AG09319 (cell line): Measurements from ENCODE around the gene TAOK3.

Source experiments
- DNase-seq: peaks from one replicate; pipeline ENCODE4 v3.0.0-alpha.2; 2010; ENCODE audit warnings: low read depth; ENCODE audit errors: extremely low read depth
- CTCF ChIP-seq: IDR thresholded peaks from 2 replicates; pipeline ENCODE4 v1.5.1; 2011; ENCODE audit warnings: low read depth, mild to moderate bottlenecking, inconsistent platforms, low read length, moderate library complexity

The TAOK3 gene

DNA sequence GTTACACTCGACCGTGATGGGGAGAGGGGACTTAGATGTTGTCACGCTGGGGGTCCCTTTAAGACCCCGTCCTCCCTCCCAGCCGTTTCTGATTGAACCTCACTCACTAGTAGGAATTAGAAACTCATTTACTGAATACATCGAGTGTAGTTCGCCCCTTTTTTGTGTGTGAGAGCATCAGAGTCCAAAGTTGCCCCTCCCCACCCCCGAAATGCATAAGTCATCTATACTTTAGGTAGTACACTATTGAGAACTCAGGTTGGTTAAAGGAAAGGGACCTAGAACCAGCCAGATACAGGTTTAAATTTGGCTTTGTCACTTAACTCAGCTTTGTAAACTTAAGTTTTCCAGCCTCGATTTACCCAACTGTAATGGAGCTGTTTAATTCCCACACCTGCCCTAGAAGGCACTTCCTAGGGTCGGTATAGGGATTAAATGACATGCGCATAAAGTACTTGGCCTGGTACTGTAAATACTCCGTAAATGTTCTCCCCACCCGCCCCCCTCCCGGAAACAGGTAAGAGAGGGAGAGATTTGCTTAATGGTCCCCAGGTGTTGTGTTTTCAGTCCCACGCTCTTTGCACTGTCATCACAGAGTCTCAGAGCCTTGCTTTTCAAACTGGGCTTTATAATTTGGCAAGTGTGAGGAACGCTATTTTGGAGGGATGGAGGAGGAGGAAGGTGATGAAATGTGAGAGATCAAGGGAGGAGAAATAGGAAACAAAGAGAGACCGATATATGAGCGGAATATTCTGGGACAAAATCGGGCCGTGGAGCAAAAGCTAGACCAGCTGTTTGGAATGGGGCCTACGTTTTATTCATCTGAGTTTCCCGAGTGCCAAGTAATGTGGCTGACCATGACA is 4.5 kb upstream of the TAOK3 start:
- TF ChIP-seq CTCF, result no peak
- no peak for DNase-seq

DNA sequence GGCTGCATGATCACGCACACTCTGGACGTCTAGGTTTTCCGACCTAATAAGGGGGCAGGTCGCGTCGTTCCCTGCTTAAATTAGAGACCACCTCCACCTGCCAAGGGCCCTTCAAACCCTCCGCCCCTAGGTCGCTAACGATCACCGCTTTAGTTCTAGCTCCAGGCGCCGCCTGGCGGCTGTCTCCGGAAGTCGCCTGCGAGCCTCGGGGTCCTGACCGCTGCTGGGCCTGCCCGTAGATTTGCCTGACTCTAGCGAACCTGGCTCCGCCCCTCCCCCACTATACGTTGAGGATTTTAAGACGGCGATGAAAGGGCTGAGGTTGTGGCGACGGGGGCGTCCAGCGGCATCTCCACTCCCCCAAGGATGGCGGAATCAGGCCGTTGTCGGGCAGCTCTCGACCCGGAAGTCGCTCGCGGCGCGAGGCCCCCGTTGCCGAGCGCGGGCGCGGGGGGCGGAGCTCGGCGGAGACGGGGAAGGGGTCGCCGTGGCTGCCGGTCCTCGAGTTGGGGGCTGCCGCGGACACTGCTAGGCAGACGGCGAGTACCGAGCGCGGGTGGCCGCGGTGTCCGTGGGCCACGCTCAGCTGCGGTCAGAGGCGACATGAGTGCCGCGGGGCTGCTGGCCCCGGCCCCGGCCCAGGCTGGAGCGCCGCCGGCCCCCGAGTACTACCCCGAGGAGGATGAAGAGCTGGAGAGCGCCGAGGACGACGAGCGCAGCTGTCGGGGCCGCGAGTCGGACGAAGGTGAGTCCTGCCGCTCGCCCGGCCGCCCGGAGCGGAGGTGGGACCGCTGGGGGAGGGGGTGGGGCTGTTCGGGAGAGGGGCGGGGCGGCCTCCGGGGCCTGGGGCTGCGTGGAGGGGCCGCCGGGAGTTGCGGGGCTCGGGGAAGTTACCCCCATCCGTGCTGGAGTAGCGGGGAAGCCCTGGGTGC is 3.6 kb upstream of the TAOK3 start, which contains the start of gene SUDS3:
TSS of gene SUDS3 (plus strand) at position 467 of the 932 bp plus-strand sequence. CDS start at position 604, 137 bp downstream.
- no peak for DNase-seq
- TF ChIP-seq CTCF, result peak; percentile 99

GRCh38 chr12:118375348-118375747 is 2.6 kb upstream of the TAOK3 start:
- DNase-seq, result no peak
- TF ChIP-seq CTCF, result no peak

DNA sequence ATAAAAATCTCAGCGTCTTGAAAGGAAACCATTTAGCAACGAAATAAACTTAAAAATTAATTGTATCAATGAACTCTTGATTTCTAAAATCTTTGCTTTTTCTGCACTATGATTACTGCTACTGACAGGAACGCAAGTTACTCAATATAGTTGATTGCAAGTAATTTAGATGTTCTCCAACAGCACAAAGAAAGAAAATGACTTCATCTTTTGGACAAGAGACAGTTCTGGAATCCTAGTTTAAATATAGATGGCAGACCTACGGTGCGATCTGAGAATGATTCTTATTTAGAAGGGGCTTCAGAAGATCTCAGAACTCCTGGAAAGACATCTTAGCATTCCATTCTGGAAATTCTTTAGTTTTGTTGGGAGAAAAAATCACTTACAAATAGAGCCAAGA is 2.2 kb upstream of the TAOK3 start:
- TF ChIP-seq CTCF, result no peak

DNA sequence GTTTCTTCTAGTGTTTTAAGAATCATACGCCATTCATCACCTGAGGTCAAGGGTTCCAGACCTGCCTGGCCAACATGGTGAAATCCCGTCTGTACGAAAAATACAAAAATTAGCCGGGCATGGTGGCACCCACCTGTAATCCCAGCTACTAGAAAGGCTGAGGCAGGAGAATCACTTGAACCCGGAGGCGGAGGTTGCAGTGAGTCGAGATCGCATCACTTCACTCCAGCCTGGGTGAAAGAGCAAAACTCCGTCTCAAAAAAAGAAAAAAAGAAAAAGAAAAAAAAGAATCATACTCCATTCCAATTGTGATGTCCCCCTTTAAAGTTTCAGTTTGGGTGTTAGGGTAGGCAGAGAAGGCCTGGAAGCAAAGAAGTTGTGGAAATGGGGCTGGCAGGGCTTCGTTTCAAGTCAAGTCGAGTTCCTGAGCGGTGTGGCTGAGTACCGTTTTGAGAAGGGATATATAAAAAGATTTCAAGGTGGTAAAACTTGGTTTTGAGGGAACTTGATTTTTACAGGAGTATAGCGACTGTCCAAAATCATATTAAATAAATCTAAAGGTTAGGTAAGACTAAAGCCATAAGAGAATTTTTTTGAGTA is 1.5 kb upstream of the TAOK3 start:
- DNase-seq, result no peak
- no peak for TF ChIP-seq CTCF

More for the DNA sequence above, 2.2 kb upstream of the TAOK3 start:
- DNase-seq, result no peak

DNA sequence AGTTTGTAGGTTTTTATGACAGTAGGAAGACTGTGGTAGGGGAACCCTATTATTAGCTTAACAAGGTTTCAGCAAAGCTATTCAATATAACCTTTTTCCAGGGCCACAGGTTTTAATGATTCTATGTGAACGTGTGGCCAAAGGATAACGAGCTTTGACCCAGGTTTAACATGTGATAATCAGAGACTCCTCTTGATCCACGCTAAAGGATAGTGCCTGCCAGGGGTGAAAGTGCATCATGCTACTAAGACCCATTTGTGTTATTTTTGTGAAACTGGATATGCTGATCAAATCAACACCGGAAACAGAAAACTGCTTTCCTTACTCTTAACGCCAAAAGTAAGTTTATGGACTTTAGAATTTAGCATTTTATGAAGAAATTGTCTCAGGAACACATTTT is 909 bp upstream of the TAOK3 start:
- TF ChIP-seq CTCF, result no peak
- no peak for DNase-seq
